ENCODE results near the gene PLCB1.

PLCB1 gene

GRCh38 chr20:8858181-8858787, 726.2 kb downstream of the PLCB1 start:
- DNase-seq: peak; percentile 23

- no peak for DNase-seq
These were observed 728.0 kb downstream of the PLCB1 start for GRCh38 chr20:8860011-8860495.

- no peak for DNase-seq
These were observed 730.0 kb downstream of the PLCB1 start for GRCh38 chr20:8862092-8862491.

- DNase-seq: no peak
These were observed 733.6 kb downstream of the PLCB1 start for GRCh38 chr20:8865636-8866035.

GRCh38 chr20:8867038-8867740, 735.1 kb downstream of the PLCB1 start:
- no peak for DNase-seq

GRCh38 chr20:8870652-8871051, 738.6 kb downstream of the PLCB1 start:
- no peak for DNase-seq

- DNase-seq: no peak
These were observed 742.4 kb downstream of the PLCB1 start for GRCh38 chr20:8874437-8874836.

- DNase-seq: no peak
These were observed 743.5 kb downstream of the PLCB1 start for GRCh38 chr20:8875586-8875985.

- DNase-seq: no peak
These were observed 744.3 kb downstream of the PLCB1 start for GRCh38 chr20:8876366-8876765.

GRCh38 chr20:8877294-8877693, 745.2 kb downstream of the PLCB1 start:
- no peak for DNase-seq

- no peak for DNase-seq
These were observed 747.6 kb downstream of the PLCB1 start for GRCh38 chr20:8879669-8880068.

GRCh38 chr20:8880085-8880853, 748.2 kb downstream of the PLCB1 start:
- DNase-seq: no peak

GRCh38 chr20:8891039-8891438, 759.0 kb downstream of the PLCB1 start:
- DNase-seq: no peak

GRCh38 chr20:8895472-8895871, 763.4 kb downstream of the PLCB1 start:
- DNase-seq: no peak

GRCh38 chr20:8898823-8899222, 766.8 kb downstream of the PLCB1 start:
- no peak for DNase-seq

GRCh38 chr20:8901237-8902025, 769.4 kb downstream of the PLCB1 start:
- no peak for DNase-seq

GRCh38 chr20:8903655-8904605, 771.9 kb downstream of the PLCB1 start:
- DNase-seq: no peak

GRCh38 chr20:8909596-8909995, 777.5 kb downstream of the PLCB1 start:
- no peak for DNase-seq

GRCh38 chr20:8912096-8912495, 780.0 kb downstream of the PLCB1 start:
- no peak for DNase-seq

GRCh38 chr20:8912731-8913130, 780.7 kb downstream of the PLCB1 start:
- DNase-seq: no peak

GRCh38 chr20:8913456-8913855, 781.4 kb downstream of the PLCB1 start:
- no peak for DNase-seq

- no peak for DNase-seq
These were observed 782.4 kb downstream of the PLCB1 start for GRCh38 chr20:8914421-8914820.

Data from right hindlimb (tissue), 1 donor.